Erythroblast (primary cell): ENCODE measurements around the gene AXIN1.

ENCODE experiments used
- GATA1 ChIP-seq: IDR thresholded peaks from 2 replicates; pipeline ENCODE4 v1.6.1; 2011; ENCODE audit warnings: low read depth, mild to moderate bottlenecking, control low read depth, low read length, moderate library complexity
- POLR2A ChIP-seq: IDR thresholded peaks from 2 replicates; pipeline ENCODE4 v1.6.1; 2011; ENCODE audit warnings: mild to moderate bottlenecking, low read length

GRCh38 chr16:389352-389751, 36.8 kb upstream of the AXIN1 start:
- TF ChIP-seq POLR2A, result no peak
- no peak for TF ChIP-seq GATA1
